Measurements from ENCODE around the gene LIMS1. TPM values are rescaled to one million over a fixed set of nuclear protein-coding genes. Genes with fewer than 3 reads are reported as not detected.

The LIMS1 gene
- total RNA-seq, 1 donor from 2014 or later, result 50.2 TPM

Other genes starting within 250 kb of the LIMS1 start
- gene SULT1C2, start 245.6 kb upstream of the LIMS1 start, total RNA-seq, result 3.3 TPM
- 12.5 TPM for gene SULT1C4, start 156.5 kb upstream of the LIMS1 start, total RNA-seq
- 63.6 TPM for gene GCC2, start 85.3 kb upstream of the LIMS1 start, total RNA-seq
- gene RANBP2, start 185.0 kb downstream of the LIMS1 start, total RNA-seq, result 86.9 TPM

Measured in sciatic nerve (tissue), 1 donor.